HEK293T (cell line): Measurements from ENCODE around the gene GPR158.

Experiments
- ELF4 ChIP-seq: fragments of 450-650 bp; IDR thresholded peaks from 2 replicates; pipeline ENCODE4 v1.6.1; 2017; ENCODE audit warnings: antibody characterized with exemption
- L3MBTL2 ChIP-seq: fragments of 450-650 bp; conservative IDR thresholded peaks from 2 replicates; pipeline ENCODE4 v1.6.1; 2016; ENCODE audit warnings: mild to moderate bottlenecking
- PKNOX1 ChIP-seq: fragments of 450-650 bp; IDR thresholded peaks from 2 replicates; pipeline ENCODE4 v1.6.1; 2016
- SP1 ChIP-seq: fragments of 450-650 bp; IDR thresholded peaks from 2 replicates; pipeline ENCODE4 v1.6.1; 2017

GRCh38 chr10:25176421-25176968, 1.7 kb downstream of the GPR158 start:
- TF ChIP-seq SP1 (no peak), ELF4 (no peak), PKNOX1 (no peak), L3MBTL2 (no peak)
